Calu3 (cell line): ENCODE results near the gene TTLL9. TPM values are rescaled to one million over a fixed set of nuclear protein-coding genes. Genes with fewer than 3 reads are reported as not detected.
A peak's percentile ranks its signal among the peaks of the same experiment; 100 is the strongest.

ENCODE experiments used
- BruUV-seq: library from RNA; stranded (reverse); fragments of 400-500 nt; replicated peaks from 2 replicates; lab custom pipeline; 2021; lab: Mats Ljungman, UMichigan
- CTCF ChIA-PET: fragments of 300-600 bp; sonication (Branson Sonifier 250); formaldehyde crosslinking; loops from one replicate; lab custom pipeline; 2022; ENCODE audit warnings: antibody characterized with exemption; lab: Charles Lee
- DNase-seq: peaks from one replicate; pipeline ENCODE4 v3.0.0; 2022
- H3K27ac Mint-ChIP-seq: one replicate; pipeline ENCODE4 v1.8.0; 2022; ENCODE audit warnings: mixed read lengths; ENCODE audit not compliant: unreplicated experiment
- H3K27me3 Mint-ChIP-seq: one replicate; pipeline ENCODE4 v1.8.0; 2022; ENCODE audit warnings: mixed read lengths; ENCODE audit not compliant: unreplicated experiment
- H3K36me3 Mint-ChIP-seq: one replicate; pipeline ENCODE4 v1.8.0; 2022; ENCODE audit warnings: mild to moderate bottlenecking, moderate library complexity, mixed read lengths; ENCODE audit not compliant: insufficient read depth, unreplicated experiment
- H3K4me1 Mint-ChIP-seq: one replicate; pipeline ENCODE4 v1.8.0; 2022; ENCODE audit warnings: mild to moderate bottlenecking, low read depth, mixed read lengths; ENCODE audit not compliant: unreplicated experiment
- H3K4me3 Mint-ChIP-seq: one replicate; pipeline ENCODE4 v1.8.0; 2022; ENCODE audit warnings: mild to moderate bottlenecking, low read depth, moderate library complexity, mixed read lengths; ENCODE audit not compliant: unreplicated experiment
- H3K9me3 Mint-ChIP-seq: one replicate; pipeline ENCODE4 v1.8.0; 2022; ENCODE audit warnings: low read depth, mixed read lengths; ENCODE audit not compliant: unreplicated experiment
- CTCF ChIP-seq: fragments of 200-600 bp; IDR thresholded peaks from one replicate; pipeline ENCODE4 v1.8.0; 2022; ENCODE audit warnings: antibody characterized with exemption; ENCODE audit not compliant: unreplicated experiment
- intact Hi-C: fragments of 100-400 bp; cut with micrococcal nuclease; formaldehyde crosslinking; loops from one replicate; pipeline ENCODE4 v1.10.0; 2022; ENCODE audit not compliant: unreplicated experiment
- total RNA-seq: library from RNA; stranded (reverse); gene quantifications from 2 replicates; pipeline ENCODE4 v1.2.3, GENCODE V29; 2022

The TTLL9 gene
- total RNA-seq, 1 experiment from 2014 or later: not detected

GRCh38 chr20:31835977-31836852 lies 34.2 kb upstream of the TTLL9 start:
- peak; percentile 97 for DNase-seq
- H3K4me3 Mint-ChIP-seq: peak overlapping the region; percentile 6
- no TSS peak for BruUV-seq
- no peak overlapping the region for H3K27ac Mint-ChIP-seq
- no peaks in the 10 kb centered on the region for H3K27me3 Mint-ChIP-seq
- CTCF ChIA-PET: interaction anchor here (0.6 to 1.6 kb wide), 7 partner anchors 10 to 195 kb away, joined by 3 to 7 read pairs (median 3); no protein-coding TSS in a partner anchor
- no peaks in the 10 kb centered on the region for H3K9me3 Mint-ChIP-seq
- no peak for TF ChIP-seq CTCF
- H3K36me3 Mint-ChIP-seq: peaks cover 15% of the 10 kb centered on the region
- intact Hi-C loops: loop anchor here (5.0 kb wide), 1 partner anchor 116 kb away; the partner anchor contains the start of gene PDRG1
- peaks cover 17% of the 10 kb centered on the region for H3K4me1 Mint-ChIP-seq

- no peak for TF ChIP-seq CTCF
- Mint-ChIP-seq H3K4me3 (no peak overlapping the region), H3K27ac (no peak overlapping the region), H3K9me3 (no peaks in the 10 kb centered on the region), H3K4me1 (peaks cover 24% of the 10 kb centered on the region), H3K27me3 (no peaks in the 10 kb centered on the region), H3K36me3 (peaks cover 15% of the 10 kb centered on the region)
- intact Hi-C loops: loop anchor here (5.0 kb wide), 1 partner anchor 115 kb away; the partner anchor contains the start of gene PDRG1
- DNase-seq: no peak
- CTCF ChIA-PET: interaction anchor here (0.7 to 1.7 kb wide), 5 partner anchors 10 to 114 kb away, joined by 3 to 10 read pairs (median 3); no protein-coding TSS in a partner anchor
- BruUV-seq: no TSS peak
These were observed 33.4 kb upstream of the TTLL9 start for GRCh38 chr20:31836853-31837608.

GRCh38 chr20:31837896-31838397 lies 32.5 kb upstream of the TTLL9 start:
- BruUV-seq: no TSS peak
- H3K4me1 Mint-ChIP-seq: peaks cover 33% of the 10 kb centered on the region
- no peak overlapping the region for H3K4me3 Mint-ChIP-seq
- intact Hi-C loops: loop anchor here (5.0 kb wide), 1 partner anchor 114 kb away; the partner anchor contains the start of gene PDRG1
- CTCF ChIA-PET: interaction anchor here (0.9 to 1.7 kb wide), 4 partner anchors 9 to 16 kb away, joined by 3 to 10 read pairs (median 3); no protein-coding TSS in a partner anchor
- no peak overlapping the region for H3K27ac Mint-ChIP-seq
- peaks cover 15% of the 10 kb centered on the region for H3K36me3 Mint-ChIP-seq
- DNase-seq: no peak
- no peaks in the 10 kb centered on the region for H3K27me3 Mint-ChIP-seq
- no peak for TF ChIP-seq CTCF
- H3K9me3 Mint-ChIP-seq: no peaks in the 10 kb centered on the region

- DNase-seq: no peak
- H3K27ac Mint-ChIP-seq: no peak overlapping the region
- CTCF ChIA-PET: interaction anchor here (0.5 to 1.7 kb wide), 7 partner anchors 8 to 1662 kb away, joined by 3 to 10 read pairs (median 3); no protein-coding TSS in a partner anchor
- no peak for TF ChIP-seq CTCF
- peaks cover 33% of the 10 kb centered on the region for H3K4me1 Mint-ChIP-seq
- BruUV-seq: no TSS peak
- H3K9me3 Mint-ChIP-seq: no peaks in the 10 kb centered on the region
- H3K27me3 Mint-ChIP-seq: no peaks in the 10 kb centered on the region
- H3K4me3 Mint-ChIP-seq: no peak overlapping the region
- intact Hi-C loops: loop anchor here (5.0 kb wide), 1 partner anchor 114 kb away; the partner anchor contains the start of gene PDRG1
- H3K36me3 Mint-ChIP-seq: peaks cover 15% of the 10 kb centered on the region
These were observed 31.7 kb upstream of the TTLL9 start for GRCh38 chr20:31838646-31839292.
